Raji (cell line): ENCODE results near the gene REXO2.

Experiments
- POLR2A ChIP-seq: IDR thresholded peaks from 2 replicates; pipeline ENCODE4 v1.6.1; 2011; ENCODE audit warnings: low read depth, low read length, control low read depth; ENCODE audit not compliant: insufficient read depth

REXO2 gene

DNA sequence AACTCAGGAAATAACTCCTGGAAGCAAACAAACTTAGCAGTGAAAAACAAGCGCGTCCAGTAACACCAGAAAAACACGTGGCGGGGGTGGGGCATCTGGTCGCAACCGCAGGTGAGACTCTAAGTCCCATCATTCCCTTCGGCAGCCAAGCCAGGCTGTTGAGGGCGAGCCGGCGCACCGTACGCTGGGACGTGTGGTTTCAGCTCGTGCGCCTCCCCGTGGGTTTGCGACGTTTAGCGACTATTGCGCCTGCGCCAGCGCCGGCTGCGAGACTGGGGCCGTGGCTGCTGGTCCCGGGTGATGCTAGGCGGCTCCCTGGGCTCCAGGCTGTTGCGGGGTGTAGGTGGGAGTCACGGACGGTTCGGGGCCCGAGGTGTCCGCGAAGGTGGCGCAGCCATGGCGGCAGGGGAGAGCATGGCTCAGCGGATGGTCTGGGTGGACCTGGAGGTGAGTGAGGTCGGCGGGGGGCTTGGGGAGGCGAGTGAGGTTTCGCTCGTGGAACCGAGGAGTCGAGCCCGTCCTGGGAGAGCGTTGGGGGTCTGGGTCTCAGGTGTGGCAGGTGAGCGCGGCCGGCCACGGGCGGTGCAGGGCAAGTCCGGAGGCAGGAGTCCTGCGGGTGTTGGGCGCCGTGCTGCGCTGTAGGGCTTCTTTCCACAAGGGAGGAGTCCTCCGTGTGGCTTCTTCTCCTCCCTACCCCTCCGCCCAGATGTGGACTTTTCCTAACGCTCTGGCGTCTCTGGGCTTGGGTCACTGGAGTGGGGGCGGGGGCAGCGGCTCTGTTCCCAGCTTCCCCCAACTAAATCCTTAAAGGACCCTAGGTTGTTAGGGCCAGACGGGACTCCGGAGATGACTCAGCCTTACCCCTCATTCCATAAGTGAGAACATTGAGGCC is at the start of gene REXO2:
Gene REXO2, plus strand, starts transcription at position 239 of the 892 bp plus-strand sequence. Its CDS starts 62 bp downstream, at position 301.
- peak; percentile 89 for TF ChIP-seq POLR2A

DNA sequence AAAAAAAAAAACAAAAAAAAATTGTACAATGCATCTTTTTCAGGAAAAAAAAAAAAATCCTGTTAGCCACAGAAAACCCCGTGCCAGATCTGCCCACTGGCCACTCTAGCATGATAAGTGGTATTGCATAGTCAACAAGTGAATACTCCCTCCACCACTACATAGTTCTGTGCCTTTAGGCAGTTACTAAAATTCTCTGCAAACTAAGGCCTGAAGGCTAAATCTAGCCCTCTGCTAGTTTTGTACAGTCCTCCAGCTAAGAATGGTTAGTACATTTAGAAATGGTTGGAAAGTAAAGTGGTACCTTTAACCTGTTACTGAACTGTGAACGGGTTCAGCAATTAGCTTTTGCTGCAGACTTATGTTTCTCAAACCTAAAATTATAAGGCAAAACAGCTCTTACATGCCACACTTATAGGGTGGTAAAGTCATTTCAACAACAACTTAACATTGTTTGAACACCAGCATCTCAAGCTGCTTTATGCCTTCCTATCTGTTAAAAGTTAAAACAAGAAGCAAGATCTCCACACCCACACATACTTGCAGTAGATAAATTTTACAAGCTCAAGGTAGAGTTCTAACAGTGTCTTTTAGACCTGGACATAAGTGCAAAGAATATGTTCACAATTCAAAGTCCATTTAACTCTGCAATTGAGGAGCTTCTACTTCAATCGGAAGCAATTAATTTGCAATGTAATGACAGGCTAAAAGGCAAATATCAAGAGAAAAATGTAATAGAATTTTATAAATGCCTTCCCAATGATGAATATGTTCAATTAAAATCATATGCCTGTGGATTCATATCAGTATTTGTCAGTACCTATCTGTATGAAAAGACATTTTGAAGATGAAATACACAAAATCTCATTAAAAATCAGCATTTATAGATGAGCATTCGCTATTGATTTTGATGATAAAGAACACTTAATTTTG is 46.3 kb upstream of the REXO2 start:
- TF ChIP-seq POLR2A = no peak

DNA sequence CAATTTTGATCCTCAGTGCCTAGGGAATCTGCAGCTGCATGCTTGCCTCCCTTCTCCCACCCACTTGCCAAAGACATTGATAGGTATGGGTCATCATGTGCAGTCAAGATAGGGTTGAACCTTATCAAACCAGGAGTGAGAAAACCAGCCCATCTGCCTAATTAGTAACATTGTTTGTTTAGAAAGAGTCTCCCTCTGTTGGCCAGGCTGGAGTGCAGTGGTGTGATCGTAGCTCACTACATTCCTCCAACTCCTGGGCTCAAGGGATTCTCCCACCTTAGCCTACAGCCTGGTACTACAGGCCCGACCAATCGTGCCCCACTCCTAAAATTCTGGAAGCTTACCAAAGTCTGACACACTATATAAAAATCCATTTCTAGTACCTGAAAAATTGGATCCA is 43.5 kb upstream of the REXO2 start:
- TF ChIP-seq POLR2A = no peak

DNA sequence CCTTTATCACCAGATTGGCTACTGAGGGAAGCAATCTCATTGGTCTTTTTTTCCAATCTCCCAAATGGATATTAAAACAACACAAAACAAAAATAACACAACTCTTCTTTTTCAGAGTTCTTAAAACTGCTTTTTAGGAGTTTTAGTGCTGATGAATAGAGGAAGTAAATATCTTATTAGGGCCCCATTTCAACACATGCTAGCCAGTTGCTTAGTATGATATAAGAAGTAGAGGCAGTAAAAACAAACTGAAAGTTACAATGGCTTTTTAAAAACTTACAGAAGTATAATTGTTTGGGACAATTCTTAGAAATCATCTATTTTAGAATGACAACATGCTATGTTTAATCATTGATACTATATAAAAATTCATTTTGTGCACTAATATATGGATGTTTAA is 42.4 kb upstream of the REXO2 start:
- no peak for TF ChIP-seq POLR2A

DNA sequence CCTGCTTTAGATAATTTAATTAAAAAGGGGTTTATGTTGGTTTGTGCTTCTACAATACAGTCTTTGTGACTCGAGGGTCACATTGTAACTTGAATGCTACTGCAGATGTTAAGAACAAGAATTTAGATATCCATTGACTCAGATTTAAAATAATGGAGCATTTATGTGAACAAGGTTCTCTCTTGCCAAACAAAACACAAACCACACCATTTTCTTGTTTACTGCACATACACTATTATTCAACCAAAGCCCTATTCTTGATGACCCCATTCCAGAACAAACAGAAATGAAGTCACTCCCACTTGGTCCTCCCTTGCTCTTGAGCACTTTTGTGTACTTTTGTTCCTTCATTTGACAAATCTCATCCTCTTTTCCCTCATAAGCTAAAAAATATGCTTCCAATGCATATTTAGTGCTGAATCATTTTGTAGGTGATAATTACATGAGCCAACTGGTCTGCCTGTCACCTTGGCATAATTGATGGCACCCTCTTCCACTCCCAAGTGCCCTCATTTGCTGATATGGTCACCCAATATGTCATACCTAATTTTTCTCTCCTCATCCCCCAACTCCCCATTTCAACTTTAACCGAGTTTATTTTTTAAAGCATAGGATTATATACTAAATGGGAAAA is 41.8 kb upstream of the REXO2 start:
- TF ChIP-seq POLR2A = no peak

DNA sequence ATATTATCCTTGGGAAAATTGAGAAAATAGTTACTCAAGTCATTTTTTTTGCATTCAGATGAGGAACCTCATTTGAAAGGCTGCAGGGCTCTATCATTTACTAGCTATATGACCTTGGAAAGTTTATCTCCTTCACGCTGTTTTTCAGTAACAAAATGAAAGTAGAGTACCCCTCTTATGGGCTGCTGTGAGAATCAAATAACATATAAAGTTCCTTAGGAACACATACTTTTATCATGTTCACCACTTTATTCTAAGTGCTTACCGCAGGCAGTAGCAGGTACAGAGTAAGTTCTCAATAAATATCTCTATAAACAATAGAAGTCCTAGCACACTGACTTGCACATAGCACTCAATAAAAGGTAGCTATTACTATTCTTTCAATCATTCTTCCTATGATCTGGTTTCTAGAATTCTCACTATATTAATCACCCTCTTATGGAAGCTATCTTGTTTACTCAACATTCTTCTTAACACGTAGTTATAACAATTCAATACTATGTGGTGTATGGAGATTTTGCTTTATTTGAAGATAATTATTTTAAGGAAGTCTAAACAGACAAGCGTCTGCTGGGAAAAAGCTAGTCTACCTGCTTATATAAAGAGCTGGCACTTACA is 40.9 kb upstream of the REXO2 start:
- no peak for TF ChIP-seq POLR2A

DNA sequence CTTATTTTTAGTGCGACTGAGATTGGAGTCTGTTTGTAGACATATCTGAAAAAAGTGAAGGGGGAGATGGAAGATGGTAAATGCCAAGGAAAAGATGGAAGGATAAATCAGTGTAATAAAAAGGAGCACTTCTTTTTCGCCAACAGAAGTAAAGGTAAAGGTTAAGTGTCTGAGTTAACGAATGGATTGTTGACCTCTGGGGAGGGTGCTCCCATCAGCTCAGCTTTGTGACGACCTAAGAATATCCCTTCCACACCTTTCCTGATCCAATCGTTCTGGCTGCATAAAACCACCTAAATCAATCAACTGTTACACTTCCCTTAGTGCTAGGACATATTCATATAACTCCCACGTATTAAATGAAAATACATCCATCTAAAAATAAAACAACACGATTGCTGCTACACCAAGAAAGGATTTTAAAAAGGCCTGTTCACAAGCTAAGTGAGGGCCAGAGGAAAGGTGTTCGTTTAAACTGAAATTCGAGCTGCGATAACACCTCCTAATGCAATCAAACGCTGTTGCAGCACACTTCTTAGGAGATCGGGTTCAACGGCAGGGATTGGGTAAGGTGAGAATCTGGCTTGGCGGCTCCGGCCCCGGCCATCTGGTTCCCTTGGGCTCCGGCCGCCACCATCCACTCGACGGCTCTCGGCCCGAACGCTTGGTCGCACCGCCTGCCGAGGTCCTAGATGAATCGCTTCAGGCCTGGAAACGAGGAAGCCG is 39.6 kb upstream of the REXO2 start:
- TF ChIP-seq POLR2A = no peak

DNA sequence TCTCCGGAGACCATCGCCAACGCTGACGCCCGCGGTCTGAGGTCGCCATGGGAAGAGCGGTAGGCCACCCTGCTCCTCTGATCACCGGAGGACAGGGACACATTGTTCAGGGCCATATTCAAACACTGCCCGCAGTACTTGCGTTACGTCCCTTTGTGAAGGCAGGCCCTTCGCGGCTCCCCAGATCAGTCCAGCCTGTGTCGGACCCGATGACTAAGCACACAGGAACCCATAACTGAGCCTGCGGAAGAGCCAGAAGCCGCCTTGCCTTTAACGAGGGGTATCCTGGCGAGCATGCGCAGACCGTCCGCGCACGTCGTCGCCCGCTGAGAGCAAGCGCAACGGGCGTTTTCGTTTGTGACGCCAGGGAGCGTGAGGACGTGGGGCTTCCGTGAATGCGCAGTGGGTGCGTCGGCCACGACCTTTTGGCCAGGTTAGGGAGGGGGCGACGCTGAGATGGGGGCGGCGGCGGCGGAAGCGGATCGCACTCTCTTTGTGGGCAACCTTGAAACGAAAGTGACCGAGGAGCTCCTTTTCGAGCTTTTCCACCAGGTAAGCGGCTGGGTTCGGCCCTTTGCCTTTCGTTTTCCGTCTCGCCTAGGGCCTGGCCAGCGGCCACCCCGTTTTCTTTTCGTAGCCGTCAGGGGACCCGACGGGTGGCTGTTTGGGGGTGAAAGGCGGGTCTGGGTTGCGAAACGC is 38.9 kb upstream of the REXO2 start, which contains the start of the genes C11orf71 and RBM7:
Gene C11orf71, minus strand, starts transcription at position 296 of the 699 bp plus-strand sequence. Its CDS starts 180 bp downstream, at position 116.
Gene RBM7, plus strand, starts transcription at position 451 of the 699 bp plus-strand sequence. Its CDS starts 6 bp downstream, at position 457.
- TF ChIP-seq POLR2A = peak; percentile 97

DNA sequence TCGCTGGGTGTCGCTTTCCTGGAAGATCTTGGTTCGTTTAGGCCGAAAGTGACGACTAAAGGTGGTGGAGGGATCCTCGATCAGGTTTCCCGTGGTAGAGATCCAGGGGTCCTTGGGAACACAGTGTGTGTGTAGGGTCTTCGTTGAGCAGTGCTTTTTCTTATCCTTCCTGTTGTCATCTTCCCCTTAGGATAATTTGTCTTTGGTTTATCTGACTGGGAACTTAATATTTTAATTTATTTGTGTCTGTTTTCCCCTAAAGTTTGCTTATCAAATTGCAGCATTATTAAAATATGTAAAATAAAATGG is 38.4 kb upstream of the REXO2 start:
- no peak for TF ChIP-seq POLR2A

DNA sequence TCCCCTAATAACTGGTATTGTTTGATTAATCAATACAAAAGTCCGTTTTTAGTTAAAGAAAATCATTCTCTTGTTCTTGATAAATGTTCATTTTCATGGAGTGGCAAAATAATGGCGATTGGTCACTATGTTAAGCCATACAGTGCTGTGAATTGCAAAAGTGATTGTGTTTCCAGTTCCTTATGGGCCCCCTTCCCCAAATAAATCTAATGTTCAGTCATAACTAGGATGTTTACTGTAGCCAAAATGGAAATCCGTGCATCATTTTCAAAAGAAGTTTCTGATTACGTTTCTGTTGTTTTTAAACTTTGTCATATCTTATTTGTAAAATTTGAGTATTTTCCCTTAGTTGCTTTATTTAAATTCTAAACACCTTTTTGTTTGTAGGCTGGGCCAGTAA is 38.0 kb upstream of the REXO2 start:
- no peak for TF ChIP-seq POLR2A

DNA sequence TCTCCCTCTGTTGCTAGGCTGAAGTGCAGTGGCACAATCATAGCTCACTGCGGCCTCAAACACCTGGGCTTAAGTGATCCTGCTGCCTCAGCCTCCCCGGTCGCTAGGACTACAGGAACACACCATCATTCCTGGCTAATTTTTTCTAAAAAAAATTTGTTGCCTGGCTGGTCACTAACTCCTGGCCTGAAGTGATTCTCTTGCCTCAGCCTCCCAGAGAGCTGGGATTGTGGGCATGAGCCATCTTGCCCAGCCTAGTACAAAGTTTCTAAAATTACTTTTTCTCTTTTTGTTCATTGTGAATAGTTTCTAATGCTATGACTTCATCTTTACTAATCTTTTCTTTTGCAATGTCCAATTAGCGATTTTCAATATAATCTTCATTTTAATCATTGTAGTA is 26.3 kb upstream of the REXO2 start:
- TF ChIP-seq POLR2A = no peak

DNA sequence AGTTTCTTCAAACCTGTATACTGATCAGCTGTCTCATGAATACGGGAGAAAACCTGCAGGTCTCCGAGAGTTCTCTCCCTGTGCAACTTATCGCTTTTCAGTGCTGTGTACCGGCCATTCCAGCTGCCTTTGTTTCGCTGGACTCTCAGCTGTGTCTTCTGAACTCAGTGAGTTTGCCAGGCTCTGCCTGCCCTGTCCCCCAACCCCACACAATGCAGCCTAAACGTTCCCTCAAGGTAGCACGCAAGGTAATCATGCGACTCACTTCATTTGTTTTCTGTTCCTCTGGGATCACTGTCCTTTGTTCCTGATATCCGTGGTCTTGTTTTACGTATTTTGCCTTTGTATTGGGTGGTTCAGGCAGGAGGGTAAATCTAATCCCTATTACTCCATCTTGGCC is 25.3 kb upstream of the REXO2 start:
- no peak for TF ChIP-seq POLR2A

DNA sequence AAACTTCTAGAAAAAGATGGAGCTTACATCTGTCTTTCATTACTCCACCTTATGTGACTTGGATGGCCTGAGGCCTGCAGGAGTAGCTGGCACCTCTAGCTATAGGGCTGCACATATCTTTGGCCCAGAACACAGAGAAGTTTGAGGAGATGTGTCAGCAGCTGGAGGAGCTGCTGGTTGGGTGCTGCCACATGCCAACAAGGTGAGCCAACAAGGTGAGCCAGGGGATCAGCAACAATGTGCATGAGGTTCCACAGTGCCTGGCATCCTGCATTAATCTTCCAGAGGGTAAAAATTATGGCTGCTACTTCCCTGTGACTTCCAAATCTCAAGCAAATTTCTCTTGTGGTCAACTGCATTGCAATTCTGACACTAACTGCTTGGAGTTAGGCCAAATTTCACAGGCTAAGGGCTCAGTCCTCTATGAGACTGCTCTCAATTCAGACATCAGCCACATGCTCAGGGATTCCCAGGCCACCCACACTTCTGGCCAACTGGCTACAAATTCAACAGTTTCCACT is 22.8 kb upstream of the REXO2 start:
- no peak for TF ChIP-seq POLR2A
